GM13977 (cell line): ENCODE results near the gene POLN.

Experiments
- DNase-seq: peaks from one replicate; pipeline ENCODE4 v3.0.0; 2012; ENCODE audit warnings: low spot score
- in situ Hi-C: fragments of 300-500 bp; cut with MboI; formaldehyde crosslinking; loops from one replicate; pipeline ENCODE4 v1.12.0; 2022; ENCODE audit warnings: low sequenced_read_pairs, low pct_unique_long_range_greater_than_20kb, mixed read lengths, inconsistent platforms; ENCODE audit not compliant: unreplicated experiment
- TF ChIP-seq, protein P1 (sequence below): IDR thresholded peaks from 2 replicates; pipeline ENCODE4 v1.5.1; 2012; ENCODE audit warnings: mild to moderate bottlenecking, control low read depth; ENCODE audit not compliant: insufficient read depth; ENCODE audit errors: extremely low read depth, missing control alignments

The POLN gene

DNA sequence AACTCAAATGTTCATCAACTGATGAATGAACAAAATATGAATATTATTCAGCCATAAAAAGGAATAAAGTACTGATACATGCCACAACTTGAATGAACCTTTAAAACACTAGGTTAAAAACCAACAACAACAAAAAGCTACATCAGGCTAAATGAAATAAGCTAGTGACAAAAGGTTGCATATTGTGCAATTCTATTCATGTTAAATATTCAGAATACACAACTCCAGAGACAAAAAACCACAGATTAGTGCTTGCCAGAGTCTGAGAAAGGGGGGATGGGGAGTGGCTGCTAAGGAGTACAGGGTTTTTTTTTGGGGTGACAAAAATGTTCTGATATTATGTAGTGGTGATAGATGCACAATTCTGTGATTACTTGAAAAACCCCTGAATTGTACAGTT, 58.5 kb downstream of the POLN start:
- TF ChIP-seq, protein P1, sequence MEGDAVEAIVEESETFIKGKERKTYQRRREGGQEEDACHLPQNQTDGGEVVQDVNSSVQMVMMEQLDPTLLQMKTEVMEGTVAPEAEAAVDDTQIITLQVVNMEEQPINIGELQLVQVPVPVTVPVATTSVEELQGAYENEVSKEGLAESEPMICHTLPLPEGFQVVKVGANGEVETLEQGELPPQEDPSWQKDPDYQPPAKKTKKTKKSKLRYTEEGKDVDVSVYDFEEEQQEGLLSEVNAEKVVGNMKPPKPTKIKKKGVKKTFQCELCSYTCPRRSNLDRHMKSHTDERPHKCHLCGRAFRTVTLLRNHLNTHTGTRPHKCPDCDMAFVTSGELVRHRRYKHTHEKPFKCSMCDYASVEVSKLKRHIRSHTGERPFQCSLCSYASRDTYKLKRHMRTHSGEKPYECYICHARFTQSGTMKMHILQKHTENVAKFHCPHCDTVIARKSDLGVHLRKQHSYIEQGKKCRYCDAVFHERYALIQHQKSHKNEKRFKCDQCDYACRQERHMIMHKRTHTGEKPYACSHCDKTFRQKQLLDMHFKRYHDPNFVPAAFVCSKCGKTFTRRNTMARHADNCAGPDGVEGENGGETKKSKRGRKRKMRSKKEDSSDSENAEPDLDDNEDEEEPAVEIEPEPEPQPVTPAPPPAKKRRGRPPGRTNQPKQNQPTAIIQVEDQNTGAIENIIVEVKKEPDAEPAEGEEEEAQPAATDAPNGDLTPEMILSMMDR = no peak
- no peak for DNase-seq
- in situ Hi-C loops = loop anchor here (25.0 kb wide), 1 partner anchor 446 kb away; no protein-coding TSS in a partner anchor

DNA sequence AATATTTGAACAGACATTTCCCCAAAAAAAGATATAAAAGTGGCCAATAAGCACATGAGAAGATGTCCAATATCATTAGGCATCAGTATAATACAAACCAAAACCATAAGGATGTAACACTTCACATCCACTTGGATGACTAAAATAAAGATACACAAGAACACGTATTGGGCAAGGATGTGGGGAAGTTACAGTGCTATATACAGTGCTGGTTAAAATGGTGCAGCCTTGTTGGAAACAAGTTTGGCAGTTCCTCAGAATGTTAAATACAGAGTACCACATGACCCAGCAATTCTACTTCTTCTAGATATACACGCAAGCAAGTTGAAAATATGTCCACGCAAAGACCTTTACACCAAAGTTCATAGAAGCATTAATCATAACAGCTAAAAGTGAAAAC, 58.9 kb downstream of the POLN start:
- TF ChIP-seq, protein P1 = no peak
- in situ Hi-C loops = loop anchor here (25.0 kb wide), 1 partner anchor 446 kb away; no protein-coding TSS in a partner anchor
- no peak for DNase-seq

DNA sequence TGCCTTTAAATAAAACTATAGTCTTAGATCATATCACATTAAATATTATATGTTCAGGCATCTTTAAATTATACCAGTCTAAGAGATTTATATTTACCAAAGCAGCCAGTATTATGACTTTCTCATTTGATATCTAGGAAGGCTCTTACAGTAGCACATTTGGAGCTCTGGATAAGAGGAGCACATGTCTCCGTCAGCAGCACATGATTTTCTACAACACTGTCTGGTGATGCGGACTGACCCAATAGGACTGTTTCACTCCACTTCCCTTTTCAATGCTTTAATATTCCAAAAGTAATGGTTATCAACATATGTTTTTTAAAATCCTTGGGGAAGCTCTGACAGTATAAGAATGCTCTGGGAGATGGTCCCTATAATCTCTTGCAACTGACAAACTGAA, 61.5 kb downstream of the POLN start:
- TF ChIP-seq, protein P1 = no peak
- in situ Hi-C loops = loop anchor here (25.0 kb wide), 1 partner anchor 443 kb away; no protein-coding TSS in a partner anchor
- no peak for DNase-seq

DNA sequence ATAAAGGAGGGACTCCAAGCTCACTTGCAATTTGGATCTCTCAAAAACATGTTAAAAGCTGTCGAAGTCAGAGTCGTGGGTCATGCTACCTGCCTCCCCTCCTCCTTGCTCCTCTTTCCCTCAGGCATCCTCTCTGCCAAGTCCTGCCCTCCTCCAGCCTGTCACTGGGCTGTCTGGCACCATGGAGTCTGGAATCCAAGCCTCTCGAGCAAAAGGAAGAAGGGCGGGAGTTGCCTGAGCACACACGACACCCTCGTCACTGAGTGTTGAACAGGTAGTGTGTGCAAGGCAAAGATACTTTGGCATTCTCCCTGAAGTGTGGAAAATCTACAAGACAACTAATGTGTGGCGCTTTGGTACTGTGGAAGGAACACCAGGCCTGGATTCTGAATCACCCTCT, 62.2 kb downstream of the POLN start:
- in situ Hi-C loops = loop anchor here (25.0 kb wide), 1 partner anchor 442 kb away; no protein-coding TSS in a partner anchor
- DNase-seq = no peak
- TF ChIP-seq, protein P1 = no peak

DNA sequence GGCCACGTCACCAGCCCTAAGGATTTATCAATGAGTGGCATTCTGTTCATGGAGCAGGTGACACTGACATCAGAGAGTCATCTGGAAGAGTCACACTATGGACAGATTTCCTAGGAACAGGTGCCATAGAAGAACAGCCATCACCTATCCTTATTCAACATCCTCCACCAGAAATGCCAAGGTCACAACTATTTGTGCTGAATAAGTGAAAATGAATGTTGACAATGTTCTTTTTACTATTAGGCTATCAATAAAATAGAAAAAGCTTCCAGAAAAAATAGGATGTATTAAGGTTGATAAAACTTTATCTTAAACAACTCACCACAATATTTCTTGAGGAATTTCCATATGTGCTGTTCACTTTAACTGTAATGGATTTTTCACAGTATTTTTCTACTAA, 62.9 kb downstream of the POLN start:
- in situ Hi-C loops = loop anchor here (25.0 kb wide), 1 partner anchor 442 kb away; no protein-coding TSS in a partner anchor
- no peak for DNase-seq
- TF ChIP-seq, protein P1 = no peak

DNA sequence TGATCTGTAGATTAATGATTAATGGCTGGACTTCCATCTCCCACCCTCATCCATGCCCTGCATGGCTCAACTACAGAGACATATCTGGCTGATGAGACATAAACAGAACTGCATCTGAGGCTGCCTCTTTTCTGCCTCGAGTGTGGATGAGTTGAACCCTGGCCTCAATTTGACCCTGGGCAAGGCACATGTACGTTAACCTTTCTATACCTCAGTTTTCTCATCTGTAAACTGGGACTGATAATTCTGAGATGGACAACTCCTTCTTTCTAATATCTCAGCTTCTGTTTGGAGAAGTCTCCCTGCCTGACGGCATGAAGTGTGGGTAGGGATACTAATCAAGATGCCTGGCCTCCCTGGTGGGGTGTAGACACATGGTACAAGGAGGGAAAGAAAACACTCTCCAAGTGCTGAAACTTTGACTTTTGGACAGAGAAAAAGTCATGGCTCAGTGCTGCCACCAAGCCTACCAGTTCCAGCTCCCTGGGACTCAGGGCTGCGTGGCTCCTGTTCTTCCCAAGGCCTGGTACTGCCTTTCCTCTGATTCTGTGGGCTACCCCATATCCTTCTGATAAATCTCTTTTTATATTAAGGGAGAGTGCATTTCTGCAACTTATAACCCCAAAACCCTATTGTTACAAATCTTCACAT, 64.4 kb downstream of the POLN start:
- in situ Hi-C loops = loop anchor here (25.0 kb wide), 1 partner anchor 440 kb away; no protein-coding TSS in a partner anchor
- DNase-seq = no peak
- TF ChIP-seq, protein P1 = peak; percentile 7
